ENCODE results near the gene CALD1.

Gene CALD1

GRCh38 chr7:134927723-134928122 is 148.3 kb downstream of the CALD1 start:
- no peaks in the 10 kb centered on the region for H3K4me1 ChIP-seq (ENCODE audit: control insufficient read depth, insufficient read depth, low read length)
- H3K27ac ChIP-seq (ENCODE audit: insufficient read depth, low read depth, low read length, poor library complexity, severe bottlenecking): no peak overlapping the region
- 86 to 94% methylated on average over 1 to 3 of the region's 3 CpGs for WGBS, 2 experiments
- H3K27me3 ChIP-seq (ENCODE audit: control insufficient read depth, insufficient read depth, low read length, poor library complexity, severe bottlenecking): no peaks in the 10 kb centered on the region
- no peak overlapping the region for H3K4me3 ChIP-seq (ENCODE audit: insufficient read depth, low read depth, low read length)
- H3K36me3 ChIP-seq (ENCODE audit: control insufficient read depth, insufficient read depth, low read length): no peaks in the 10 kb centered on the region
- no peaks in the 10 kb centered on the region for H3K9me3 ChIP-seq (ENCODE audit: control insufficient read depth, low read length)

GRCh38 chr7:134928554-134928953 is 149.1 kb downstream of the CALD1 start:
- WGBS, 2 experiments: 95 to 97% methylated on average over 18 of the region's 18 CpGs
- Histone ChIP-seq H3K9me3 (ENCODE audit: control insufficient read depth, low read length) (no peaks in the 10 kb centered on the region), H3K36me3 (ENCODE audit: control insufficient read depth, insufficient read depth, low read length) (peaks cover 3% of the 10 kb centered on the region), H3K27me3 (ENCODE audit: control insufficient read depth, insufficient read depth, low read length, poor library complexity, severe bottlenecking) (no peaks in the 10 kb centered on the region), H3K4me1 (ENCODE audit: control insufficient read depth, insufficient read depth, low read length) (no peaks in the 10 kb centered on the region), H3K4me3 (ENCODE audit: insufficient read depth, low read depth, low read length) (no peak overlapping the region), H3K27ac (ENCODE audit: insufficient read depth, low read depth, low read length, poor library complexity, severe bottlenecking) (no peak overlapping the region)

GRCh38 chr7:134931487-134931886 is 152.1 kb downstream of the CALD1 start:
- Histone ChIP-seq H3K4me1 (ENCODE audit: control insufficient read depth, insufficient read depth, low read length) (no peaks in the 10 kb centered on the region), H3K4me3 (ENCODE audit: insufficient read depth, low read depth, low read length) (no peak overlapping the region), H3K27me3 (ENCODE audit: control insufficient read depth, insufficient read depth, low read length, poor library complexity, severe bottlenecking) (no peaks in the 10 kb centered on the region), H3K36me3 (ENCODE audit: control insufficient read depth, insufficient read depth, low read length) (peaks cover 13% of the 10 kb centered on the region), H3K9me3 (ENCODE audit: control insufficient read depth, low read length) (no peaks in the 10 kb centered on the region), H3K27ac (ENCODE audit: insufficient read depth, low read depth, low read length, poor library complexity, severe bottlenecking) (no peak overlapping the region)
- 91 to 100% methylated on average over 1 of the region's 1 CpG for WGBS, 2 experiments

- H3K9me3 ChIP-seq (ENCODE audit: control insufficient read depth, low read length): no peaks in the 10 kb centered on the region
- H3K4me1 ChIP-seq (ENCODE audit: control insufficient read depth, insufficient read depth, low read length): no peaks in the 10 kb centered on the region
- 95 to 96% methylated on average over 17 of the region's 17 CpGs for WGBS, 2 experiments
- peaks cover 13% of the 10 kb centered on the region for H3K36me3 ChIP-seq (ENCODE audit: control insufficient read depth, insufficient read depth, low read length)
- no peak overlapping the region for H3K27ac ChIP-seq (ENCODE audit: insufficient read depth, low read depth, low read length, poor library complexity, severe bottlenecking)
- H3K27me3 ChIP-seq (ENCODE audit: control insufficient read depth, insufficient read depth, low read length, poor library complexity, severe bottlenecking): no peaks in the 10 kb centered on the region
- H3K4me3 ChIP-seq (ENCODE audit: insufficient read depth, low read depth, low read length): no peak overlapping the region
These were observed 153.4 kb downstream of the CALD1 start for GRCh38 chr7:134932707-134933370.

- Histone ChIP-seq H3K27me3 (ENCODE audit: control insufficient read depth, insufficient read depth, low read length, poor library complexity, severe bottlenecking) (no peaks in the 10 kb centered on the region), H3K27ac (ENCODE audit: insufficient read depth, low read depth, low read length, poor library complexity, severe bottlenecking) (no peak overlapping the region), H3K4me3 (ENCODE audit: insufficient read depth, low read depth, low read length) (no peak overlapping the region), H3K9me3 (ENCODE audit: control insufficient read depth, low read length) (no peaks in the 10 kb centered on the region), H3K36me3 (ENCODE audit: control insufficient read depth, insufficient read depth, low read length) (peaks cover 13% of the 10 kb centered on the region), H3K4me1 (ENCODE audit: control insufficient read depth, insufficient read depth, low read length) (no peaks in the 10 kb centered on the region)
- 89 to 93% methylated on average over 3 of the region's 3 CpGs for WGBS, 2 experiments
These were observed 154.1 kb downstream of the CALD1 start for GRCh38 chr7:134933460-134934068.

- WGBS, 2 experiments: 96 to 100% methylated on average over 1 to 2 of the region's 2 CpGs
- Histone ChIP-seq H3K27me3 (ENCODE audit: control insufficient read depth, insufficient read depth, low read length, poor library complexity, severe bottlenecking) (no peaks in the 10 kb centered on the region), H3K36me3 (ENCODE audit: control insufficient read depth, insufficient read depth, low read length) (peaks cover 13% of the 10 kb centered on the region), H3K4me1 (ENCODE audit: control insufficient read depth, insufficient read depth, low read length) (no peaks in the 10 kb centered on the region), H3K27ac (ENCODE audit: insufficient read depth, low read depth, low read length, poor library complexity, severe bottlenecking) (no peak overlapping the region), H3K4me3 (ENCODE audit: insufficient read depth, low read depth, low read length) (no peak overlapping the region), H3K9me3 (ENCODE audit: control insufficient read depth, low read length) (no peaks in the 10 kb centered on the region)
These were observed 156.3 kb downstream of the CALD1 start for GRCh38 chr7:134935701-134936100.

GRCh38 chr7:134936893-134937510 is 157.6 kb downstream of the CALD1 start:
- Histone ChIP-seq H3K27me3 (ENCODE audit: control insufficient read depth, insufficient read depth, low read length, poor library complexity, severe bottlenecking) (no peaks in the 10 kb centered on the region), H3K9me3 (ENCODE audit: control insufficient read depth, low read length) (no peaks in the 10 kb centered on the region), H3K27ac (ENCODE audit: insufficient read depth, low read depth, low read length, poor library complexity, severe bottlenecking) (no peak overlapping the region), H3K4me1 (ENCODE audit: control insufficient read depth, insufficient read depth, low read length) (peaks cover 4% of the 10 kb centered on the region), H3K36me3 (ENCODE audit: control insufficient read depth, insufficient read depth, low read length) (peaks cover 13% of the 10 kb centered on the region), H3K4me3 (ENCODE audit: insufficient read depth, low read depth, low read length) (no peak overlapping the region)
- 50 to 54% methylated on average over 3 of the region's 3 CpGs for WGBS, 2 experiments

GRCh38 chr7:134938141-134938540 is 158.7 kb downstream of the CALD1 start:
- WGBS, 2 experiments: 97 to 98% methylated on average over 4 of the region's 4 CpGs
- no peak overlapping the region for H3K27ac ChIP-seq (ENCODE audit: insufficient read depth, low read depth, low read length, poor library complexity, severe bottlenecking)

GRCh38 chr7:134939136-134939535 is 159.7 kb downstream of the CALD1 start:
- no peak overlapping the region for H3K27ac ChIP-seq (ENCODE audit: insufficient read depth, low read depth, low read length, poor library complexity, severe bottlenecking)
- H3K4me1 ChIP-seq (ENCODE audit: control insufficient read depth, insufficient read depth, low read length): peaks cover 4% of the 10 kb centered on the region
- H3K4me3 ChIP-seq (ENCODE audit: insufficient read depth, low read depth, low read length): no peak overlapping the region
- no peaks in the 10 kb centered on the region for H3K27me3 ChIP-seq (ENCODE audit: control insufficient read depth, insufficient read depth, low read length, poor library complexity, severe bottlenecking)
- H3K9me3 ChIP-seq (ENCODE audit: control insufficient read depth, low read length): no peaks in the 10 kb centered on the region
- 86 to 97% methylated on average over 4 of the region's 4 CpGs for WGBS, 2 experiments
- peaks cover 10% of the 10 kb centered on the region for H3K36me3 ChIP-seq (ENCODE audit: control insufficient read depth, insufficient read depth, low read length)

More at GRCh38 chr7:134938141-134938540, 158.7 kb downstream of the CALD1 start:
- Histone ChIP-seq H3K27me3 (ENCODE audit: control insufficient read depth, insufficient read depth, low read length, poor library complexity, severe bottlenecking) (no peaks in the 10 kb centered on the region), H3K4me3 (ENCODE audit: insufficient read depth, low read depth, low read length) (no peak overlapping the region), H3K36me3 (ENCODE audit: control insufficient read depth, insufficient read depth, low read length) (peaks cover 13% of the 10 kb centered on the region), H3K9me3 (ENCODE audit: control insufficient read depth, low read length) (no peaks in the 10 kb centered on the region), H3K4me1 (ENCODE audit: control insufficient read depth, insufficient read depth, low read length) (peaks cover 4% of the 10 kb centered on the region)

GRCh38 chr7:134940729-134941128 is 161.3 kb downstream of the CALD1 start:
- peaks cover 4% of the 10 kb centered on the region for H3K4me1 ChIP-seq (ENCODE audit: control insufficient read depth, insufficient read depth, low read length)
- H3K36me3 ChIP-seq (ENCODE audit: control insufficient read depth, insufficient read depth, low read length): no peaks in the 10 kb centered on the region
- H3K4me3 ChIP-seq (ENCODE audit: insufficient read depth, low read depth, low read length): no peak overlapping the region
- H3K9me3 ChIP-seq (ENCODE audit: control insufficient read depth, low read length): no peaks in the 10 kb centered on the region
- no peak overlapping the region for H3K27ac ChIP-seq (ENCODE audit: insufficient read depth, low read depth, low read length, poor library complexity, severe bottlenecking)
- H3K27me3 ChIP-seq (ENCODE audit: control insufficient read depth, insufficient read depth, low read length, poor library complexity, severe bottlenecking): no peaks in the 10 kb centered on the region

Data from ectodermal cell (in vitro differentiated cells).